ENCODE measurements around the gene ZDHHC11. TPM values are rescaled to one million over a fixed set of nuclear protein-coding genes. Genes with fewer than 3 reads are reported as not detected.
A peak's percentile ranks its signal among the peaks of the same experiment; 100 is the strongest.
"Not testable (repeated sequence)": the region's sequence is repeated elsewhere in the genome, so short reads cannot be mapped to it uniquely, and the experiment has no call there.

Gene ZDHHC11
- total RNA-seq, 1 experiment from 2014 or later: 0.56 TPM

GRCh38 chr5:864492-865167 lies 13.8 kb upstream of the ZDHHC11 start:
- Histone ChIP-seq H3K36me3 (peaks cover 53% of the 10 kb centered on the region), H3K9me3 (no peaks in the 10 kb centered on the region), H3K27me3 (no peaks in the 10 kb centered on the region), H3K4me3 (no peak overlapping the region)
- DNase-seq: no peak

GRCh38 chr5:863244-863805 lies 12.5 kb upstream of the ZDHHC11 start:
- Histone ChIP-seq H3K4me3 (no peak overlapping the region), H3K27me3 (no peaks in the 10 kb centered on the region), H3K9me3 (no peaks in the 10 kb centered on the region), H3K36me3 (peaks cover 40% of the 10 kb centered on the region)
- DNase-seq: no peak

GRCh38 chr5:862367-863243 lies 11.8 kb upstream of the ZDHHC11 start:
- Histone ChIP-seq H3K27me3 (no peaks in the 10 kb centered on the region), H3K4me3 (no peak overlapping the region), H3K36me3 (peaks cover 33% of the 10 kb centered on the region), H3K9me3 (no peaks in the 10 kb centered on the region)
- no peak for DNase-seq

- H3K36me3 ChIP-seq: peaks cover 26% of the 10 kb centered on the region
- H3K4me3 ChIP-seq: no peak overlapping the region
- peak; percentile 13 for DNase-seq
- H3K27me3 ChIP-seq: no peaks in the 10 kb centered on the region
- no peaks in the 10 kb centered on the region for H3K9me3 ChIP-seq
Measured at GRCh38 chr5:861442-862366, 10.9 kb upstream of the ZDHHC11 start.

- no peaks in the 10 kb centered on the region for H3K27me3 ChIP-seq
- no peak for DNase-seq
- no peak overlapping the region for H3K4me3 ChIP-seq
- peaks cover 18% of the 10 kb centered on the region for H3K36me3 ChIP-seq
- H3K9me3 ChIP-seq: no peaks in the 10 kb centered on the region
Measured at GRCh38 chr5:860506-861150, 9.8 kb upstream of the ZDHHC11 start.

GRCh38 chr5:859798-860296 lies 9.1 kb upstream of the ZDHHC11 start:
- no peak for DNase-seq
- Histone ChIP-seq H3K4me3 (no peak overlapping the region), H3K36me3 (peaks cover 10% of the 10 kb centered on the region), H3K27me3 (no peaks in the 10 kb centered on the region), H3K9me3 (no peaks in the 10 kb centered on the region)

- Histone ChIP-seq H3K9me3 (no peaks in the 10 kb centered on the region), H3K4me3 (no peak overlapping the region), H3K36me3 (peaks cover 6% of the 10 kb centered on the region), H3K27me3 (no peaks in the 10 kb centered on the region)
- DNase-seq: no peak
Measured at GRCh38 chr5:859391-859790, 8.6 kb upstream of the ZDHHC11 start.

GRCh38 chr5:858726-859125 lies 7.9 kb upstream of the ZDHHC11 start:
- Histone ChIP-seq H3K9me3 (no peaks in the 10 kb centered on the region), H3K36me3 (peaks cover 5% of the 10 kb centered on the region), H3K27me3 (no peaks in the 10 kb centered on the region), H3K4me3 (no peak overlapping the region)
- DNase-seq: no peak

GRCh38 chr5:856531-857425 lies 6.0 kb upstream of the ZDHHC11 start:
- Histone ChIP-seq H3K9me3 (no peaks in the 10 kb centered on the region), H3K27me3 (no peaks in the 10 kb centered on the region; the same call in 1 of the 2 replicates), H3K4me3 (no peak overlapping the region), H3K36me3 (no peaks in the 10 kb centered on the region)
- DNase-seq: no peak

GRCh38 chr5:855771-856530 lies 5.2 kb upstream of the ZDHHC11 start:
- DNase-seq: peak; percentile 15
- Histone ChIP-seq H3K27me3 (peaks cover 8% of the 10 kb centered on the region; the same call in 1 of the 2 replicates), H3K4me3 (no peak overlapping the region), H3K36me3 (no peaks in the 10 kb centered on the region), H3K9me3 (no peaks in the 10 kb centered on the region)

GRCh38 chr5:854966-855743 lies 4.4 kb upstream of the ZDHHC11 start:
- Histone ChIP-seq H3K36me3 (no peaks in the 10 kb centered on the region), H3K4me3 (no peak overlapping the region), H3K9me3 (no peaks in the 10 kb centered on the region), H3K27me3 (peaks cover 9% of the 10 kb centered on the region; the same call in 1 of the 2 replicates)
- DNase-seq: no peak

- no peak for DNase-seq
Measured at GRCh38 chr5:854217-854616, 3.4 kb upstream of the ZDHHC11 start.

GRCh38 chr5:853416-854090 lies 2.8 kb upstream of the ZDHHC11 start:
- not testable (repeated sequence) for H3K27me3 ChIP-seq, DNase-seq, H3K36me3 ChIP-seq, H3K9me3 ChIP-seq, H3K4me3 ChIP-seq

More at GRCh38 chr5:854217-854616, 3.4 kb upstream of the ZDHHC11 start:
- Histone ChIP-seq H3K36me3 (no peaks in the 10 kb centered on the region), H3K4me3 (no peak overlapping the region), H3K9me3 (no peaks in the 10 kb centered on the region), H3K27me3 (peaks cover 9% of the 10 kb centered on the region; the same call in 1 of the 2 replicates)

Measured in MG63 (cell line).